ENCODE results near the gene SOX18.

Gene SOX18

GRCh38 chr20:64024141-64024990 is 25.1 kb downstream of the SOX18 start:
- no peak for DNase-seq
- WGBS (ENCODE audit: extremely low coverage, insufficient coverage, insufficient read length): no CpG with 5 or more reads among the region's 17 CpGs
- no peak overlapping the region for H2BK5ac ChIP-seq (ENCODE audit: low read depth, low read length, poor library complexity)

GRCh38 chr20:64023361-64024140 is 25.9 kb downstream of the SOX18 start:
- no peak overlapping the region for H4K91ac ChIP-seq (ENCODE audit: low read depth, low read length)
- no peak overlapping the region for H3K27ac ChIP-seq (ENCODE audit: low read depth, low read length)
- no peak overlapping the region for H3K14ac ChIP-seq (ENCODE audit: low read length)
- no peak overlapping the region for H3K4me3 ChIP-seq (ENCODE audit: low read depth, low read length)
- DNase-seq: no peak
- peaks cover 1% of the 10 kb centered on the region for H3K79me2 ChIP-seq (ENCODE audit: control insufficient read depth, insufficient read depth, low read length, poor library complexity)
- peaks cover 8% of the 10 kb centered on the region for H3K9me3 ChIP-seq (ENCODE audit: insufficient read depth, low read depth, low read length)
- no peak overlapping the region for H2BK120ac ChIP-seq (ENCODE audit: insufficient read depth, low read length, poor library complexity)
- H4K8ac ChIP-seq (ENCODE audit: low read depth, low read length): no peak overlapping the region
- H2BK12ac ChIP-seq (ENCODE audit: low read length): no peak overlapping the region
- WGBS (ENCODE audit: extremely low coverage, insufficient coverage, insufficient read length): no CpG with 5 or more reads among the region's 15 CpGs
- no peak overlapping the region for H3K18ac ChIP-seq (ENCODE audit: low read length)
- H3K27me3 ChIP-seq (ENCODE audit: insufficient read depth, low read length): no peaks in the 10 kb centered on the region
- no peak overlapping the region for H2AK5ac ChIP-seq (ENCODE audit: low read length)
- H3K36me3 ChIP-seq (ENCODE audit: control insufficient read depth in 1 of 2, insufficient read depth in 2 of 2, low read length in 2 of 2): peaks cover 68 to 84% of the 10 kb centered on the region in 2 experiments
- no peak overlapping the region for H3K4ac ChIP-seq (ENCODE audit: low read depth, low read length)
- H4K12ac ChIP-seq (ENCODE audit: low read depth, low read length): no peak overlapping the region
- peaks cover 11 to 18% of the 10 kb centered on the region in 2 experiments for H3K4me1 ChIP-seq (ENCODE audit: control insufficient read depth in 1 of 2, insufficient read depth in 2 of 2, low read length in 2 of 2)
- H3K23ac ChIP-seq (ENCODE audit: low read length): no peak overlapping the region
- H3K4me2 ChIP-seq (ENCODE audit: low read length): no peak overlapping the region
- H3K9ac ChIP-seq (ENCODE audit: low read length): no peak overlapping the region
- H2BK5ac ChIP-seq (ENCODE audit: low read depth, low read length, poor library complexity): no peak overlapping the region
- peaks cover 4% of the 10 kb centered on the region for H3K79me1 ChIP-seq (ENCODE audit: low read length)
- H2AFZ ChIP-seq (ENCODE audit: insufficient read depth, low read length, poor library complexity): no peak overlapping the region

More at GRCh38 chr20:64024141-64024990, 25.1 kb downstream of the SOX18 start:
- Histone ChIP-seq H4K91ac (ENCODE audit: low read depth, low read length) (no peak overlapping the region), H3K23ac (ENCODE audit: low read length) (no peak overlapping the region), H3K36me3 (ENCODE audit: control insufficient read depth in 1 of 2, insufficient read depth in 2 of 2, low read length in 2 of 2) (peaks cover 69 to 83% of the 10 kb centered on the region in 2 experiments), H3K4me3 (ENCODE audit: low read depth, low read length) (no peak overlapping the region), H4K12ac (ENCODE audit: low read depth, low read length) (no peak overlapping the region), H3K4me2 (ENCODE audit: low read length) (no peak overlapping the region), H3K4ac (ENCODE audit: low read depth, low read length) (no peak overlapping the region), H3K9ac (ENCODE audit: low read length) (no peak overlapping the region), H3K27ac (ENCODE audit: low read depth, low read length) (no peak overlapping the region), H3K14ac (ENCODE audit: low read length) (no peak overlapping the region), H2BK120ac (ENCODE audit: insufficient read depth, low read length, poor library complexity) (no peak overlapping the region), H3K27me3 (ENCODE audit: insufficient read depth, low read length) (no peaks in the 10 kb centered on the region), H3K79me1 (ENCODE audit: low read length) (peaks cover 4% of the 10 kb centered on the region), H2AFZ (ENCODE audit: insufficient read depth, low read length, poor library complexity) (no peak overlapping the region), H2AK5ac (ENCODE audit: low read length) (no peak overlapping the region), H3K4me1 (ENCODE audit: control insufficient read depth in 1 of 2, insufficient read depth in 2 of 2, low read length in 2 of 2) (peaks cover 11 to 21% of the 10 kb centered on the region in 2 experiments), H4K8ac (ENCODE audit: low read depth, low read length) (no peak overlapping the region), H3K79me2 (ENCODE audit: control insufficient read depth, insufficient read depth, low read length, poor library complexity) (peaks cover 1% of the 10 kb centered on the region), H3K9me3 (ENCODE audit: insufficient read depth, low read depth, low read length) (peaks cover 6% of the 10 kb centered on the region), H3K18ac (ENCODE audit: low read length) (no peak overlapping the region), H2BK12ac (ENCODE audit: low read length) (no peak overlapping the region)

- H2BK5ac ChIP-seq (ENCODE audit: low read depth, low read length, poor library complexity): no peak overlapping the region
Measured at GRCh38 chr20:64022671-64023360, 26.6 kb downstream of the SOX18 start.

More at GRCh38 chr20:64022671-64023360, 26.6 kb downstream of the SOX18 start:
- H4K8ac ChIP-seq (ENCODE audit: low read depth, low read length): no peak overlapping the region
- no peaks in the 10 kb centered on the region for H3K27me3 ChIP-seq (ENCODE audit: insufficient read depth, low read length)
- H3K79me1 ChIP-seq (ENCODE audit: low read length): no peaks in the 10 kb centered on the region
- H2BK120ac ChIP-seq (ENCODE audit: insufficient read depth, low read length, poor library complexity): no peak overlapping the region
- H3K23ac ChIP-seq (ENCODE audit: low read length): no peak overlapping the region
- H2AFZ ChIP-seq (ENCODE audit: insufficient read depth, low read length, poor library complexity): no peak overlapping the region
- H3K4me3 ChIP-seq (ENCODE audit: low read depth, low read length): no peak overlapping the region
- H3K27ac ChIP-seq (ENCODE audit: low read depth, low read length): no peak overlapping the region
- H3K14ac ChIP-seq (ENCODE audit: low read length): no peak overlapping the region
- no peak overlapping the region for H3K4ac ChIP-seq (ENCODE audit: low read depth, low read length)
- peaks cover 4 to 11% of the 10 kb centered on the region in 2 experiments for H3K4me1 ChIP-seq (ENCODE audit: control insufficient read depth in 1 of 2, insufficient read depth in 2 of 2, low read length in 2 of 2)
- H3K36me3 ChIP-seq (ENCODE audit: control insufficient read depth in 1 of 2, insufficient read depth in 2 of 2, low read length in 2 of 2): peaks cover 65 to 85% of the 10 kb centered on the region in 2 experiments
- no peak overlapping the region for H3K18ac ChIP-seq (ENCODE audit: low read length)
- no peak overlapping the region for H2AK5ac ChIP-seq (ENCODE audit: low read length)
- no peak overlapping the region for H3K4me2 ChIP-seq (ENCODE audit: low read length)
- H4K12ac ChIP-seq (ENCODE audit: low read depth, low read length): no peak overlapping the region
- DNase-seq: no peak
- H2BK12ac ChIP-seq (ENCODE audit: low read length): no peak overlapping the region
- peaks cover 8% of the 10 kb centered on the region for H3K9me3 ChIP-seq (ENCODE audit: insufficient read depth, low read depth, low read length)
- H3K79me2 ChIP-seq (ENCODE audit: control insufficient read depth, insufficient read depth, low read length, poor library complexity): no peaks in the 10 kb centered on the region
- H3K9ac ChIP-seq (ENCODE audit: low read length): no peak overlapping the region
- WGBS (ENCODE audit: extremely low coverage, insufficient coverage, insufficient read length): no CpG with 5 or more reads among the region's 17 CpGs
- no peak overlapping the region for H4K91ac ChIP-seq (ENCODE audit: low read depth, low read length)

Data from trophoblast cell (in vitro differentiated cells and primary cell).